HepG2 (cell line): ENCODE data around the gene ACSS1. TPM values are rescaled to one million over a fixed set of nuclear protein-coding genes. Genes with fewer than 3 reads are reported as not detected.
A peak's percentile ranks its signal among the peaks of the same experiment; 100 is the strongest.

Experiments used
- GATAD2A ChIP-seq: IDR thresholded peaks from 2 replicates; pipeline ENCODE4 v1.6.1; 2016
- HMG20B ChIP-seq: conservative IDR thresholded peaks from 2 replicates; pipeline ENCODE4 v1.6.1; 2016; ENCODE audit warnings: missing genetic modification reagents, missing compliant biosample characterization
- KLF13 ChIP-seq: sonication (generic); formaldehyde crosslinking; IDR thresholded peaks from 2 replicates; pipeline ENCODE4 v1.4.0; 2020; ENCODE audit warnings: mild to moderate bottlenecking, missing genetic modification reagents
- NAIF1 ChIP-seq: sonication (generic); formaldehyde crosslinking; IDR thresholded peaks from 2 replicates; pipeline ENCODE4 v1.5.0; 2020; ENCODE audit warnings: mild to moderate bottlenecking, missing genetic modification reagents, borderline replicate concordance
- NCOA1 ChIP-seq: sonication (generic); formaldehyde crosslinking; IDR thresholded peaks from 2 replicates; pipeline ENCODE4 v1.9.0; 2021; ENCODE audit warnings: missing genetic modification reagents
- NFAT5 ChIP-seq: sonication (generic); formaldehyde crosslinking; IDR thresholded peaks from 2 replicates; pipeline ENCODE4 v1.4.0; 2020; ENCODE audit warnings: missing genetic modification reagents
- PAF1 ChIP-seq: IDR thresholded peaks from 2 replicates; pipeline ENCODE4 v1.6.1; 2016; ENCODE audit warnings: missing genetic modification reagents, missing compliant biosample characterization
- SP2 ChIP-seq: sonication (generic); formaldehyde crosslinking; IDR thresholded peaks from 2 replicates; pipeline ENCODE4 v1.5.1; 2020; ENCODE audit warnings: mild to moderate bottlenecking, missing genetic modification reagents
- SPEN ChIP-seq: sonication (generic); formaldehyde crosslinking; IDR thresholded peaks from 2 replicates; pipeline ENCODE4 v1.5.1; 2020; ENCODE audit warnings: low read depth, mild to moderate bottlenecking, missing genetic modification reagents
- ZBTB40 ChIP-seq, 2 experiments: fragments of 450-650 bp in 1 of 2; sonication (generic) in 1 of 2; formaldehyde crosslinking in 1 of 2; IDR thresholded peaks; 2 replicates each; pipeline versions ENCODE4 v1.6.1 to v1.8.0; 2016 to 2022; ENCODE audit warnings: antibody characterized with exemption in 1 of 2, mild to moderate bottlenecking in 1 of 2, missing genetic modification reagents in 1 of 2
- ZNF629 ChIP-seq: sonication (generic); formaldehyde crosslinking; conservative IDR thresholded peaks from 2 replicates; pipeline ENCODE4 v1.5.0; 2020; ENCODE audit warnings: missing genetic modification reagents
- ZSCAN9 ChIP-seq: IDR thresholded peaks from 2 replicates; pipeline ENCODE4 v1.6.1; 2016; ENCODE audit warnings: borderline replicate concordance
- polyA plus RNA-seq, 8 experiments: library from polyadenylated mRNA; depleted of rRNA in 3 of 8; stranded (reverse) in 7 of 8; unstranded in 1 of 8; fragments of >200 nt; fragmentation: Illumina TruSeq in 4 of 8; extraction: Trizol in 4 of 8; gene quantifications; 2 replicates each; pipeline versions ENCODE4 v1.2.1 to v1.2.3, GENCODE V29; 2011 to 2016; ENCODE audit warnings: low read depth in 4 of 8, missing spikeins in 1 of 8, mixed read lengths in 1 of 8; ENCODE audit not compliant: insufficient read depth in 1 of 8
- total RNA-seq, 5 experiments: library from RNA; depleted of rRNA; stranded (reverse); fragments of >200 nt; fragmentation: Illumina TruSeq; extraction: Trizol; gene quantifications; 2 replicates each; pipeline ENCODE4 v1.2.3, GENCODE V29; 2016; ENCODE audit warnings: low read depth in 1 of 5
- TF ChIP-seq, protein P1 (sequence below): sonication (generic); formaldehyde crosslinking; IDR thresholded peaks from 2 replicates; pipeline ENCODE4 v1.4.0; 2020; ENCODE audit warnings: missing genetic modification reagents

ACSS1 gene
- total and polyA plus RNA-seq, 2 of the 13 experiments (the other 11 are each of a cell fraction or from before 2014, with no cell fraction given): 15.2 to 41.6 TPM

DNA sequence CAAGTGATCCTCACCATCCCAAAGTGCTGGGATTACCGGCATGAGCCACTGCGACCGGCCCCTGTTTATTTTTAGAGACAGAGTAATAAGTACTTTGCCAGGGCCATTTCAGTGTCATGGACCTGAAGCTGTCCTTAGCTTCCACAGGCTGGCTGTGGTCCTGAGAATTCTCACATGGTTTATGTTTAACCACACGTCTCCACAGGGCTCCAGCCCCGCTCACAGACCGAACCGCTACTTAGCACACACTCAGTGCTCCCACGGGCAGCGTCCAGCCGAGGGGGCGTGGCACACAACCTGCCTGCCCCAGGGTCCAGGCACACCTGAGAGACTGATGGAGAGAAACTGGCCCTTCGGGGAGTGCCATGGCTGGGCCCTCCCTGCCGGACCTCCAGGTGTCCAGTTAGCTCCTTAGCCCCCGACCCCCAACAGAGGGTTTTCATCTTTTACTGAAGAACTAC is 11.7 kb downstream of the ACSS1 start (continued):
- TF ChIP-seq ZBTB40 (IDR thresholded peaks at IDR 0.05) (no peak), ZBTB40 (CRISPR knock-in tag; IDR thresholded peaks at IDR 0.05) (no peak), NFAT5 (no peak), NCOA1 (no peak), HMG20B (CRISPR knock-in tag) (no peak), PAF1 (CRISPR knock-in tag) (no peak), NAIF1 (CRISPR knock-in tag) (no peak), ZSCAN9 (CRISPR knock-in tag) (0 out of 2 replicates have a peak, but pooled peaks have one; percentile 27), ZNF629 (CRISPR knock-in tag) (0 out of 2 replicates have a peak, but pooled peaks have one; percentile 35), GATAD2A (CRISPR knock-in tag) (peak; percentile 48; the same call in 1 of the 2 replicates), SP2 (CRISPR knock-in tag) (no peak), KLF13 (no peak), SPEN (CRISPR knock-in tag) (peak; percentile 64; the same call in 1 of the 2 replicates)
- TF ChIP-seq, protein P1, sequence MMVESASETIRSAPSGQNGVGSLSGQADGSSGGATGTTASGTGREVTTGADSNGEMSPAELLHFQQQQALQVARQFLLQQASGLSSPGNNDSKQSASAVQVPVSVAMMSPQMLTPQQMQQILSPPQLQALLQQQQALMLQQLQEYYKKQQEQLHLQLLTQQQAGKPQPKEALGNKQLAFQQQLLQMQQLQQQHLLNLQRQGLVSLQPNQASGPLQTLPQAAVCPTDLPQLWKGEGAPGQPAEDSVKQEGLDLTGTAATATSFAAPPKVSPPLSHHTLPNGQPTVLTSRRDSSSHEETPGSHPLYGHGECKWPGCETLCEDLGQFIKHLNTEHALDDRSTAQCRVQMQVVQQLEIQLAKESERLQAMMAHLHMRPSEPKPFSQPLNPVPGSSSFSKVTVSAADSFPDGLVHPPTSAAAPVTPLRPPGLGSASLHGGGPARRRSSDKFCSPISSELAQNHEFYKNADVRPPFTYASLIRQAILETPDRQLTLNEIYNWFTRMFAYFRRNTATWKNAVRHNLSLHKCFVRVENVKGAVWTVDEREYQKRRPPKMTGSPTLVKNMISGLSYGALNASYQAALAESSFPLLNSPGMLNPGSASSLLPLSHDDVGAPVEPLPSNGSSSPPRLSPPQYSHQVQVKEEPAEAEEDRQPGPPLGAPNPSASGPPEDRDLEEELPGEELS: no peak
